Keratinocyte (primary cell): Measurements from ENCODE around the gene USP27X.

Experiments used
- EZH2 ChIP-seq: IDR thresholded peaks from one replicate; pipeline ENCODE4 v1.6.1; 2012; ENCODE audit warnings: inconsistent platforms, mild to moderate bottlenecking, low read length, moderate library complexity
- TF ChIP-seq, protein P1 (sequence below), 3 experiments: IDR thresholded peaks in 1 of 3; conservative IDR thresholded peaks in 1 of 3; optimal IDR thresholded peaks in 1 of 3; 2 replicates in 2 of 3; 3 replicates in 1 of 3; pipeline versions ENCODE3 to v1.5.1; 2011; ENCODE audit warnings: low read length in 3 of 3, mild to moderate bottlenecking in 3 of 3, moderate library complexity in 2 of 3, control low read depth in 1 of 3, inconsistent platforms in 1 of 3; ENCODE audit not compliant: insufficient read depth in 2 of 3; ENCODE audit errors: extremely low read depth in 1 of 3

DNA sequence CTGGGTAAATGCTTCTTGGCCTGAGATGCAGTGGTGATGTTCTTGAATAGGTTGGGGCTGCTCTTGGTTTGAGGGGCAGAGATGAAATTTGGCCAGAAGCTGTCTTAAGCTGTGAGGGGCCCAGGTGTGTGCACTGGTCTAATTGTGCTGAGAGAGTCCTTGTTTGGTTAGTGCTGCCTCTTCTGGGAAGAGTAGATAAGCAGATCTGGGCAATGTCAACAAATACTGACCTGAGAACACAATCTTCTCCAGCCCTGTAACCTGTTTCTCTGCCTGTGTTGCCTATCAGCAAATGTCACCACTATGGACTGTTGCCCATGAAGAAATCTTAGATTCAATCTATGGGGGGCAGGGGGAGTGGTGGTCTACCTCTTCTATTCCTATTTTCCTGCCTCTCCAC, 17.2 kb upstream of the USP27X start:
- TF ChIP-seq EZH2 = no peak
- TF ChIP-seq, protein P1, sequence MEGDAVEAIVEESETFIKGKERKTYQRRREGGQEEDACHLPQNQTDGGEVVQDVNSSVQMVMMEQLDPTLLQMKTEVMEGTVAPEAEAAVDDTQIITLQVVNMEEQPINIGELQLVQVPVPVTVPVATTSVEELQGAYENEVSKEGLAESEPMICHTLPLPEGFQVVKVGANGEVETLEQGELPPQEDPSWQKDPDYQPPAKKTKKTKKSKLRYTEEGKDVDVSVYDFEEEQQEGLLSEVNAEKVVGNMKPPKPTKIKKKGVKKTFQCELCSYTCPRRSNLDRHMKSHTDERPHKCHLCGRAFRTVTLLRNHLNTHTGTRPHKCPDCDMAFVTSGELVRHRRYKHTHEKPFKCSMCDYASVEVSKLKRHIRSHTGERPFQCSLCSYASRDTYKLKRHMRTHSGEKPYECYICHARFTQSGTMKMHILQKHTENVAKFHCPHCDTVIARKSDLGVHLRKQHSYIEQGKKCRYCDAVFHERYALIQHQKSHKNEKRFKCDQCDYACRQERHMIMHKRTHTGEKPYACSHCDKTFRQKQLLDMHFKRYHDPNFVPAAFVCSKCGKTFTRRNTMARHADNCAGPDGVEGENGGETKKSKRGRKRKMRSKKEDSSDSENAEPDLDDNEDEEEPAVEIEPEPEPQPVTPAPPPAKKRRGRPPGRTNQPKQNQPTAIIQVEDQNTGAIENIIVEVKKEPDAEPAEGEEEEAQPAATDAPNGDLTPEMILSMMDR (optimal IDR thresholded peaks at IDR 0.05 in 1 of 3, IDR thresholded peaks at IDR 0.05 in 1 of 3, conservative IDR thresholded peaks at IDR 0.05 in 1 of 3; ENCODE audit: extremely low read depth in 1 of 3, insufficient read depth in 2 of 3, low read length in 3 of 3) = no peak
